Spinal cord (tissue), 10 donors: ENCODE data around the gene SMIM24. TPM values are rescaled to one million over a fixed set of nuclear protein-coding genes. Genes with fewer than 3 reads are reported as not detected.

Experiments used
- DNase-seq, 6 donors: peaks; one replicate each; pipeline versions ENCODE4 v3.0.0 to v3.0.0-alpha.2; 2013 to 2015; ENCODE audit warnings: low spot score in 6 of 6, low read depth in 4 of 6
- H3K27ac ChIP-seq: one replicate; pipeline ENCODE4 v1.5.1; 2013; ENCODE audit warnings: low read depth, low read length, control low read depth
- H3K27me3 ChIP-seq: one replicate; pipeline ENCODE4 v1.6.1; 2013; ENCODE audit warnings: low read length; ENCODE audit not compliant: control insufficient read depth, insufficient read depth
- H3K36me3 ChIP-seq: one replicate; pipeline ENCODE4 v1.6.1; 2013; ENCODE audit warnings: low read length; ENCODE audit not compliant: control insufficient read depth, insufficient read depth
- H3K4me1 ChIP-seq: one replicate; pipeline ENCODE4 v1.6.1; 2013; ENCODE audit warnings: low read length; ENCODE audit not compliant: control insufficient read depth, insufficient read depth
- H3K4me3 ChIP-seq: one replicate; pipeline ENCODE4 v1.5.1; 2013; ENCODE audit warnings: low read depth, low read length, control low read depth
- H3K9me3 ChIP-seq: one replicate; pipeline ENCODE4 v1.6.1; 2013; ENCODE audit warnings: low read length; ENCODE audit not compliant: control insufficient read depth, insufficient read depth
- WGBS: methylation state at CpG from one replicate; pipeline ENCODE4 v1.1.5; 2013; ENCODE audit warnings: missing lambda C conversion rate; ENCODE audit not compliant: insufficient coverage; 5-methylcytosine and 5-hydroxymethylcytosine counted together
- polyA plus RNA-seq, 2 donors: library from polyadenylated mRNA; unstranded; fragments of 120-200 nt; gene quantifications; one replicate each; pipeline ENCODE4 v1.2.1, GENCODE V29; 2013; ENCODE audit not compliant: insufficient read length in 2 of 2
- total RNA-seq, 2 donors: library from RNA; depleted of rRNA in 1 of 2; stranded (reverse); fragments of 120-200 nt in 1 of 2; fragments of >200 nt in 1 of 2; gene quantifications; one replicate each; pipeline versions ENCODE4 v1.2.3 to v1.2.4, GENCODE V29; 2013 to 2014
- donor health status: healthy.

Gene SMIM24
- total and polyA plus RNA-seq, 4 donors = 0.94 to 3.6 (median 2.8) TPM; not detected in 1

DNA sequence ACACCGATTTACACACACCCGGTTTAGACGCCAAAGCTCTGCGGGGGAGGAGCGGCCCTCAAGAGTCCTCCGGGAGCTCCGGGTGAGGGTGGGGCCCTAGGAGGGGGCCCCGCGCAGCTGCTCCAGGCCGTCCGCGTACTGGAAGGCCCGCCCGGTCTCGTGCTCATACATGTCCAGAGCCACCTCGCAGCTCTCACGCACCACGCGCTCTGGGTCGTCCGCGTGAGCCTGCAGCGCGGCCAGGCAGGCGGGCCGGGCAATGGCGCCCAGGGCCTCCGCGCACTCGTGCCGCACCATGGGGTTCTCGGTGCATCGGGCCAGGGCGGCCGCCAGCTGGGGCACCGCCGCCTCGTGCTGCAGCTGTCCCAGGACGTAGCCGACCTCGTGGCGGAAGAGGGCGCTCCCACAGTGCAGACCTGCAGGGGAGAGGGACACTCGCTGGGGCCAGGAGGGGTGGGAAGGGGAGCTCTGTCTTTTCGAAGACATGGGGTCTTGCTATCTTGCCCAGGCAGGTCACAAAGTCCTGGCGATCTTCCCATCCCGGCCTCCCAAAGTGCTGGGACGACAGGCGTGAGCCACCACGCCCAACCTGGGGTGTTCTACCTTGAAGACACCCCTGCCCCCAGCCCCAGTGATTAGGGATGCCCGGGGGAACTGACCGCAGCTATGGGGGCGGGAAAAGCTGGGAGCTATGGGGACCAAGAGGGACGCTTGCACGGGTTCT lies 11.2 kb upstream of the SMIM24 start:
- Histone ChIP-seq H3K27me3 (no peaks in the 10 kb centered on the region), H3K4me3 (no peak overlapping the region), H3K9me3 (no peaks in the 10 kb centered on the region), H3K36me3 (peaks cover 82% of the 10 kb centered on the region), H3K27ac (no peak overlapping the region), H3K4me1 (no peaks in the 10 kb centered on the region)
- DNase-seq = no peak
- 96% methylated on average over 52 of the region's 55 CpGs for WGBS

- Histone ChIP-seq H3K9me3 (no peaks in the 10 kb centered on the region), H3K27ac (no peak within 1 kb of the TSS), H3K4me3 (no peak within 1 kb of the TSS), H3K27me3 (peaks cover 54% of the 10 kb centered on the region), H3K36me3 (peaks cover 8% of the 10 kb centered on the region), H3K4me1 (peaks cover 5% of the 10 kb centered on the region)
- no peak for DNase-seq
- 83% methylated on average over 21 of the region's 33 CpGs for WGBS
Measured at GRCh38 chr19:3483226-3483628, 2.9 kb upstream of the SMIM24 start, which contains the start of gene SMIM44. Gene SMIM44, minus strand, starts transcription at chr19:3483441. Its CDS starts 38 bp downstream, at chr19:3483403.

- 76% methylated on average over 43 of the region's 49 CpGs for WGBS
- no peak for DNase-seq
- H3K4me3 ChIP-seq = no peak overlapping the region
- H3K9me3 ChIP-seq = no peaks in the 10 kb centered on the region
- H3K27ac ChIP-seq = no peak overlapping the region
- H3K27me3 ChIP-seq = peaks cover 55% of the 10 kb centered on the region
- peaks cover 5% of the 10 kb centered on the region for H3K36me3 ChIP-seq
- H3K4me1 ChIP-seq = peaks cover 5% of the 10 kb centered on the region
Measured at GRCh38 chr19:3482507-3483225, 2.3 kb upstream of the SMIM24 start.

- peaks cover 59% of the 10 kb centered on the region for H3K27me3 ChIP-seq
- no peak overlapping the region for H3K4me3 ChIP-seq
- no peaks in the 10 kb centered on the region for H3K9me3 ChIP-seq
- no peak for DNase-seq
- H3K27ac ChIP-seq = no peak overlapping the region
- H3K36me3 ChIP-seq = no peaks in the 10 kb centered on the region
- peaks cover 5% of the 10 kb centered on the region for H3K4me1 ChIP-seq
- WGBS = 44% methylated on average over 35 of the region's 38 CpGs
Measured at GRCh38 chr19:3481241-3482090, 1.1 kb upstream of the SMIM24 start.

DNA sequence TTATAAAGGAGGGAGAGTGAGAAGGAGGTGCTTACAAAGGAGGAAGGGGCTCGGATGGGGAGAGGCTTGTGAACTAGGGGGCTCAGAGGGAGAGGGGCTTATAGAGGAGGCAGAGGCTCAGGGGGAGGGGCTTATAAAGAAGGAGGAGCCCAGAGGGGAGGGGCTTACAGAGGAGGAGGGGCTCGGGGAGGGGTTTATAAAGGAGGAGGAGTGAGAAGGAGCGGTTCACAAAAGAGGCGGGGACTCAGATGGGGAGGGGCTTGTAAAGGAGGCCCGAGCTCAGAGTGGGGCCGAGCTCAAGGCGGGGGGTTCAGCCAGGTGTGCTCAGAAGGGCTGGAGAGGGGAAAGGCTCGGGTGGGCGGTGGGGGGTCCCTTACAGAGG lies 500 bp downstream of the SMIM24 start:
- H3K9me3 ChIP-seq = no peaks in the 10 kb centered on the region
- no peak overlapping the region for H3K4me3 ChIP-seq
- 39% methylated on average over 6 of the region's 9 CpGs for WGBS
- no peaks in the 10 kb centered on the region for H3K36me3 ChIP-seq
- peaks cover 60% of the 10 kb centered on the region for H3K27me3 ChIP-seq
- DNase-seq = no peak
- no peak overlapping the region for H3K27ac ChIP-seq
- H3K4me1 ChIP-seq = peaks cover 5% of the 10 kb centered on the region

GRCh38 chr19:3479177-3479833 lies 1.0 kb downstream of the SMIM24 start:
- H3K27me3 ChIP-seq = peaks cover 59% of the 10 kb centered on the region
- H3K4me3 ChIP-seq = no peak overlapping the region
- H3K4me1 ChIP-seq = peaks cover 5% of the 10 kb centered on the region
- WGBS = 36% methylated on average over 7 of the region's 7 CpGs
- no peak for DNase-seq
- no peak overlapping the region for H3K27ac ChIP-seq
- H3K36me3 ChIP-seq = no peaks in the 10 kb centered on the region
- no peaks in the 10 kb centered on the region for H3K9me3 ChIP-seq

GRCh38 chr19:3478409-3479176 lies 1.7 kb downstream of the SMIM24 start:
- Histone ChIP-seq H3K4me1 (peaks cover 5% of the 10 kb centered on the region), H3K27me3 (peaks cover 54% of the 10 kb centered on the region), H3K9me3 (no peaks in the 10 kb centered on the region), H3K4me3 (no peak overlapping the region), H3K27ac (no peak overlapping the region), H3K36me3 (no peaks in the 10 kb centered on the region)
- DNase-seq = no peak
- 30% methylated on average over 10 of the region's 27 CpGs for WGBS

DNA sequence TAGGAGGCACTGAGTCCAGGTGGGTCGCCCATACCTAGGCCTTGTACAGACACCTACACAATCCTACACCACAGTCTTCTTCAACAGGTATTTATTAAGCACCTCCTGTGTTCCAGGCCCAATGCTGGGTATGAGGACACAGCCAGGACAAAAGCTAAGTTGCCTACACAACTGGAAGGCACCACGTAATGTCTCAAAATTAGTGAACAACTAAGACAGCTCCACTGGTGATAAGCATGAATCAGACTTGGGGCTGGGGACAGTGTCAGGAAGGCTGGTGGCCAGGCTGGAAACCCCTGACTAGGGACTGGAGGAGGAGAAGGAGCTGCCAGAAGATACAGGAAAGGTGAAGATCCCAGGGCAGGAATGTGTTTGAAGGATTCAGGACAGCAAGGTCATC lies 2.4 kb downstream of the SMIM24 start:
- DNase-seq = no peak
- H3K27ac ChIP-seq = no peak overlapping the region
- H3K27me3 ChIP-seq = peaks cover 48% of the 10 kb centered on the region
- no peaks in the 10 kb centered on the region for H3K9me3 ChIP-seq
- H3K4me3 ChIP-seq = no peak overlapping the region
- H3K4me1 ChIP-seq = peaks cover 5% of the 10 kb centered on the region
- 100% methylated on average over 2 of the region's 2 CpGs for WGBS
- H3K36me3 ChIP-seq = no peaks in the 10 kb centered on the region

DNA sequence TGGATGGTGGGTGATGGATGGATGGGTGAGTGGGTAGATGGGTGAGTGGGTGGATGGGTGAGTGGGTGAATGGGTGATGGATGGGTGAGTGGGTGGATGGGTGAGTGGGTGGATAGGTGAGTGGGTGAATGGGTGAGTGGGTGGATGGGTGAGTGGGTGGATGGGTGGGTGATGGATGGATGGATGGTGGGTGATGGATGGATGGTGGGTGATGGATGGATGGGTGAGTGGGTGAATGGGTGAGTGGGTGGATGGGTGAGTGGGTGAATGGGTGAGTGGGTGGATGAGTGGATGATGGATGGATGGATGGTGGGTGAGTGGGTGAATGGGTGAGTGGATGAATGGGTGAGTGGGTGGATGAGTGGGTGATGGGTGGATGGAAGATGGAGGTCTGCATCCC lies 2.8 kb downstream of the SMIM24 start:
- Histone ChIP-seq H3K9me3 (no peaks in the 10 kb centered on the region), H3K36me3 (no peaks in the 10 kb centered on the region), H3K4me1 (peaks cover 5% of the 10 kb centered on the region), H3K4me3 (no peak overlapping the region), H3K27me3 (peaks cover 44% of the 10 kb centered on the region), H3K27ac (no peak overlapping the region)
- DNase-seq = no peak
